H9 (cell line): Measurements from ENCODE around the gene DSCAM. TPM values are rescaled to one million over a fixed set of nuclear protein-coding genes. Genes with fewer than 3 reads are reported as not detected.

Experiments
- DNase-seq: peaks from one replicate; pipeline ENCODE4 v3.0.0-alpha.2; 2017
- H2AFZ ChIP-seq: one replicate; pipeline ENCODE4 v1.6.1; 2013; ENCODE audit warnings: mild to moderate bottlenecking, low read length, control low read depth, moderate library complexity
- H2AK5ac ChIP-seq: 2 replicates; pipeline ENCODE4 v1.6.1; 2013; ENCODE audit warnings: low read length, control low read depth, mixed read lengths; ENCODE audit not compliant: insufficient read length
- H2BK120ac ChIP-seq: one replicate; pipeline ENCODE4 v1.6.1; 2013; ENCODE audit warnings: low read depth, mild to moderate bottlenecking, low read length, control low read depth, inconsistent platforms; ENCODE audit not compliant: poor library complexity, severe bottlenecking
- H2BK12ac ChIP-seq: 2 replicates; pipeline ENCODE4 v1.6.1; 2013; ENCODE audit warnings: low read length, control low read depth, mixed read lengths, low read depth; ENCODE audit not compliant: insufficient read length
- H2BK15ac ChIP-seq: 2 replicates; pipeline ENCODE4 v1.6.1; 2013; ENCODE audit warnings: low read depth, low read length, control low read depth
- H2BK20ac ChIP-seq: one replicate; pipeline ENCODE4 v1.6.1; 2013; ENCODE audit warnings: low read depth, mild to moderate bottlenecking, low read length, control low read depth, inconsistent platforms; ENCODE audit not compliant: poor library complexity, severe bottlenecking
- H2BK5ac ChIP-seq: 2 replicates; pipeline ENCODE4 v1.6.1; 2013; ENCODE audit warnings: low read length, control low read depth, mixed read lengths; ENCODE audit not compliant: insufficient read length
- H3K14ac ChIP-seq: 2 replicates; pipeline ENCODE4 v1.6.1; 2013; ENCODE audit warnings: low read length, control low read depth; ENCODE audit not compliant: insufficient read depth
- H3K18ac ChIP-seq: 2 replicates; pipeline ENCODE4 v1.6.1; 2013; ENCODE audit warnings: low read depth, mild to moderate bottlenecking, mixed read lengths, low read length, control low read depth; ENCODE audit not compliant: insufficient read length
- H3K23ac ChIP-seq: 2 replicates; pipeline ENCODE4 v1.6.1; 2013; ENCODE audit warnings: low read length, control low read depth, mixed read lengths, low read depth; ENCODE audit not compliant: insufficient read length
- H3K23me2 ChIP-seq: 2 replicates; pipeline ENCODE4 v1.6.1; 2013; ENCODE audit warnings: low read depth, mild to moderate bottlenecking, mixed read lengths, low read length, control low read depth; ENCODE audit not compliant: insufficient read length, poor library complexity, severe bottlenecking
- H3K27ac ChIP-seq: 2 replicates; pipeline ENCODE4 v1.5.1; 2013; ENCODE audit warnings: low read length, control low read depth, mixed read lengths, low read depth; ENCODE audit not compliant: insufficient read length
- H3K27me3 ChIP-seq: 2 replicates; pipeline ENCODE4 v1.6.1; 2013; ENCODE audit warnings: low read length, control low read depth, inconsistent platforms; ENCODE audit not compliant: insufficient read depth
- H3K4ac ChIP-seq: 2 replicates; pipeline ENCODE4 v1.6.1; 2013; ENCODE audit warnings: low read depth, mild to moderate bottlenecking, control low read depth, inconsistent platforms, low read length, moderate library complexity
- H3K4me1 ChIP-seq: 2 replicates; pipeline ENCODE4 v1.6.1; 2013; ENCODE audit warnings: low read length, control low read depth, inconsistent platforms; ENCODE audit not compliant: insufficient read depth
- H3K4me2 ChIP-seq: 2 replicates; pipeline ENCODE4 v1.6.1; 2013; ENCODE audit warnings: low read length, control low read depth, mixed read lengths; ENCODE audit not compliant: insufficient read length, insufficient read depth
- H3K56ac ChIP-seq: 2 replicates; pipeline ENCODE4 v1.6.1; 2013; ENCODE audit warnings: low read depth, mild to moderate bottlenecking, mixed read lengths, low read length, control low read depth; ENCODE audit not compliant: insufficient read length
- H3K79me1 ChIP-seq: 2 replicates; pipeline ENCODE4 v1.6.1; 2013; ENCODE audit warnings: low read depth, mild to moderate bottlenecking, moderate library complexity, low read length, control low read depth, inconsistent platforms; ENCODE audit not compliant: insufficient read depth, poor library complexity, severe bottlenecking
- H3K79me2 ChIP-seq: 2 replicates; pipeline ENCODE4 v1.6.1; 2013; ENCODE audit warnings: low read length, control low read depth, inconsistent platforms; ENCODE audit not compliant: insufficient read depth
- H3K9ac ChIP-seq: 2 replicates; pipeline ENCODE4 v1.6.1; 2013; ENCODE audit warnings: low read length, control low read depth, mixed read lengths; ENCODE audit not compliant: insufficient read length; ENCODE audit errors: extremely low read depth
- H3K9me3 ChIP-seq: one replicate; pipeline ENCODE4 v1.6.1; 2013; ENCODE audit warnings: low read depth, low read length, inconsistent platforms; ENCODE audit not compliant: control insufficient read depth
- H3T11ph ChIP-seq: one replicate; pipeline ENCODE4 v1.6.1; 2013; ENCODE audit warnings: mild to moderate bottlenecking, low read length, control low read depth, inconsistent platforms
- H4K20me1 ChIP-seq: one replicate; pipeline ENCODE4 v1.6.1; 2013; ENCODE audit not compliant: control insufficient read depth, insufficient read length, insufficient read depth
- H4K5ac ChIP-seq: 2 replicates; pipeline ENCODE4 v1.6.1; 2013; ENCODE audit warnings: low read depth, mild to moderate bottlenecking, mixed read lengths, low read length, control low read depth; ENCODE audit not compliant: insufficient read length
- H4K8ac ChIP-seq: replicated peaks from 2 replicates; pipeline ENCODE4 v1.6.1; 2013; ENCODE audit warnings: low read length, control low read depth, mixed read lengths, low read depth; ENCODE audit not compliant: insufficient read length
- H4K91ac ChIP-seq: 2 replicates; pipeline ENCODE4 v1.6.1; 2013; ENCODE audit warnings: low read depth, mild to moderate bottlenecking, moderate library complexity, mixed read lengths, low read length, control low read depth; ENCODE audit not compliant: insufficient read length
- H3K27ac Mint-ChIP-seq, 3 experiments: 2 replicates in 2 of 3; 3 replicates in 1 of 3; pipeline ENCODE4 v1.8.0; 2020 to 2021; ENCODE audit warnings: mixed read lengths in 3 of 3, mild to moderate bottlenecking in 1 of 3, moderate library complexity in 1 of 3
- H3K27me3 Mint-ChIP-seq: 2 replicates; pipeline ENCODE4 v1.8.0; 2021; ENCODE audit warnings: low read depth, mild to moderate bottlenecking, moderate library complexity, mixed read lengths
- H3K36me3 Mint-ChIP-seq, 3 experiments: 2 replicates in 2 of 3; 3 replicates in 1 of 3; pipeline ENCODE4 v1.8.0; 2020 to 2021; ENCODE audit warnings: low read depth in 3 of 3, mixed read lengths in 3 of 3; ENCODE audit not compliant: insufficient read depth in 1 of 3
- H3K4me1 Mint-ChIP-seq, 2 experiments: 2 replicates each; pipeline ENCODE4 v1.8.0; 2020; ENCODE audit warnings: mixed read lengths in 2 of 2
- H3K4me3 Mint-ChIP-seq, 2 experiments: 2 replicates in 1 of 2; 3 replicates in 1 of 2; pipeline ENCODE4 v1.8.0; 2020 to 2021; ENCODE audit warnings: mild to moderate bottlenecking in 2 of 2, mixed read lengths in 2 of 2, moderate library complexity in 1 of 2
- H3K9me3 Mint-ChIP-seq, 2 experiments: 2 replicates in 1 of 2; 3 replicates in 1 of 2; pipeline ENCODE4 v1.8.0; 2020; ENCODE audit warnings: mild to moderate bottlenecking in 2 of 2, mixed read lengths in 2 of 2, moderate library complexity in 1 of 2
- CTCF ChIP-seq: fragments of 200-600 bp; sonication (generic); conservative IDR thresholded peaks from 3 replicates; pipeline ENCODE4 v1.8.0; 2021; ENCODE audit warnings: antibody characterized with exemption, mild to moderate bottlenecking
- WGBS: extraction: QIAGEN DNeasy Blood & Tissue Kit; methylation state at CpG from one replicate; pipeline ENCODE4 v1.1.7; 2013; ENCODE audit warnings: missing lambda C conversion rate, low lambda C conversion rate, mixed read lengths; ENCODE audit not compliant: insufficient read length; ENCODE audit errors: extremely low coverage; 5-methylcytosine and 5-hydroxymethylcytosine counted together
- total RNA-seq: library from RNA; stranded (reverse); gene quantifications from 2 replicates; pipeline ENCODE4 v1.2.1, GENCODE V29; 2021

DSCAM gene
- total RNA-seq, 1 experiment from 2014 or later = 0.17 TPM

DNA sequence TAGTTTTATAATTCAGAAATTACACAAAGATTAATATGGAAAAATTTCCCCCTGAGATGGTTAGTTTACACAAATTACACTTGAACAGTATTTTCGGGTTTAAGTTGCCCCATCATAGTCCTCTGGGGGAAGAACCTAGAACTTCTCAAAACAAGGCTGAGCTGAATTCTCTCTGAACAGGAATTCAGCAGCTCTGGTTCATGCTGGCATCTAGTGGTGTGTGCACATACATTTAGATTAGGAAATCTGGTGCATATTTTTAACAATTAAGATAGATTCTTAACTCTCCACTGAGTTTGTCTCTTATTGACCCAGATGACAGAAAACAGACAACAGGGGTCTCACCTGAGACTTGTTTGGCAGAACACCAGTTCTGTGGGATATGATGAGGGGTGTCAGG is 410.7 kb downstream of the DSCAM start:
- Histone ChIP-seq H2AK5ac (no peak overlapping the region), H3K27me3 (no peaks in the 10 kb centered on the region), H3K79me1 (no peaks in the 10 kb centered on the region), H2BK20ac (no peak overlapping the region), H3K23ac (no peak overlapping the region), H3T11ph (no peak overlapping the region), H4K8ac (no peak overlapping the region), H3K9ac (no peak overlapping the region), H3K23me2 (no peaks in the 10 kb centered on the region), H2AFZ (no peak overlapping the region), H4K5ac (no peak overlapping the region), H3K56ac (no peak overlapping the region), H4K20me1 (no peaks in the 10 kb centered on the region), H3K27ac (no peak overlapping the region), H2BK120ac (no peak overlapping the region), H2BK15ac (no peak overlapping the region), H3K14ac (no peak overlapping the region), H3K4ac (no peak overlapping the region), H3K4me1 (no peaks in the 10 kb centered on the region), H2BK12ac (no peak overlapping the region), H2BK5ac (no peak overlapping the region), H3K9me3 (no peaks in the 10 kb centered on the region), H3K18ac (no peak overlapping the region), H3K79me2 (no peaks in the 10 kb centered on the region), H4K91ac (no peak overlapping the region), H3K4me2 (no peak overlapping the region)
- Mint-ChIP-seq H3K9me3 (peaks cover 2% of the 10 kb centered on the region in 2 experiments; a peak in 3 of 5 replicates), H3K27me3 (0 out of 2 replicates have a peak, but pooled peaks cover 3% of the 10 kb centered on the region), H3K4me3 (no peak overlapping the region), H3K27ac (no peak overlapping the region), H3K36me3 (no peaks in the 10 kb centered on the region), H3K4me1 (peaks cover under 1% of the 10 kb centered on the region in 2 experiments)
- no peak for TF ChIP-seq CTCF
- WGBS = no CpG with 5 or more reads among the region's 1 CpG
- no peak for DNase-seq
